ENCODE measurements around the gene DNAH7. TPM values are rescaled to one million over a fixed set of nuclear protein-coding genes. Genes with fewer than 3 reads are reported as not detected.

The DNAH7 gene
- total and polyA plus RNA-seq, 2 donors (not counting 3 experiments of a cell fraction or from before 2014, with no cell fraction given), result 0.15 to 0.24 TPM

DNA sequence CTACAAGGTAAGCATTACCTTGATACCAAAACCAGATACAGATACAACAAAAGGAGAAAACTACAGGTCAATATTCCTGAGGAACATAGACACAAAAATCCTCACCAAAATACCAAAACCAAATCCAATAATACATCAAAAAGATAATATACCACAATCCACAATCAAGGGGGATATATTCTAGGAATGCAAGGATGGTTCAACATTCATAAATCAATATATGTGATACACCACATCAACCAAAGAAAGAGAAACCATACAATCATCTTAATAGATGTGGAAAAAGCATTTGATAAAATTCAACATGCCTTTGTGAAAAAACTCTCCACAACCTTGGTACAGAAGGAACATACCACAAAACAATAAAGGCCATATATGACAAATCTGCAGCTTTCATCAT lies 28.4 kb downstream of the DNAH7 start:
- Histone ChIP-seq H3K27ac (ENCODE audit: insufficient read depth, low read depth, low read length) (no peak overlapping the region), H3K9me1 (replicated peaks; ENCODE audit: control insufficient read depth, extremely low read depth, insufficient read depth, low read length) (no peaks in the 10 kb centered on the region), H3K4me3 (replicated peaks in 1 of 3; ENCODE audit: insufficient read depth in 1 of 3, low read depth in 1 of 3, low read length in 3 of 3) (no peak overlapping the region), H3K4me2 (ENCODE audit: insufficient read depth, low read length) (no peak overlapping the region), H3K27me3 (ENCODE audit: control insufficient read depth in 2 of 2, insufficient read depth in 2 of 2, low read length in 2 of 2) (peaks cover 0 to 3% of the 10 kb centered on the region in 2 experiments), H3K36me3 (ENCODE audit: control insufficient read depth in 2 of 2, extremely low read depth in 1 of 2, insufficient read depth in 2 of 2, low read length in 2 of 2) (no peaks in the 10 kb centered on the region), H4K20me1 (replicated peaks; ENCODE audit: control insufficient read depth, extremely low read depth, insufficient read depth, low read length) (no peaks in the 10 kb centered on the region), H3K9ac (replicated peaks; ENCODE audit: extremely low read depth, insufficient read depth, low read length) (no peak overlapping the region), H3K9me3 (replicated peaks; ENCODE audit: control insufficient read depth, insufficient read depth, low read length) (no peaks in the 10 kb centered on the region), H3K79me2 (ENCODE audit: control insufficient read depth, insufficient read depth, low read length) (no peaks in the 10 kb centered on the region), H3K4me1 (ENCODE audit: control insufficient read depth, extremely low read depth, insufficient read depth, low read length) (no peaks in the 10 kb centered on the region), H2AFZ (ENCODE audit: low read depth, low read length) (no peak overlapping the region)
- intact Hi-C loops (cut with micrococcal nuclease), result no loop called here
- POLR2A ChIA-PET, result no interaction called here
- dilution Hi-C loops (cut with MboI; ENCODE audit: extremely low pct_ligation_motif_present, low sequenced_read_pairs), result no loop called here
- no peak for FAIRE-seq
- TF ChIP-seq MYC (IDR thresholded peaks at IDR 0.05; ENCODE audit: low read depth, low read length) (no peak), FOS (IDR thresholded peaks at IDR 0.05; ENCODE audit: borderline replicate concordance, insufficient read depth, low read length) (no peak), POLR2A (IDR thresholded peaks at IDR 0.05; ENCODE audit: low read depth, low read length) (no peak), JUN (IDR thresholded peaks at IDR 0.05; ENCODE audit: borderline replicate concordance, insufficient read depth, insufficient read length, low read depth) (no peak), POLR2AphosphoS5 (IDR thresholded peaks at IDR 0.05; ENCODE audit: insufficient read depth, low read depth, low read length) (no peak), GATA2 (IDR thresholded peaks at IDR 0.05; ENCODE audit: insufficient read depth, insufficient read length, low read depth, low read length) (no peak), EZH2 (IDR thresholded peaks at IDR 0.05; ENCODE audit: borderline replicate concordance, low read depth, low read length, severe bottlenecking) (no peak)
- TF ChIP-seq, protein P1, sequence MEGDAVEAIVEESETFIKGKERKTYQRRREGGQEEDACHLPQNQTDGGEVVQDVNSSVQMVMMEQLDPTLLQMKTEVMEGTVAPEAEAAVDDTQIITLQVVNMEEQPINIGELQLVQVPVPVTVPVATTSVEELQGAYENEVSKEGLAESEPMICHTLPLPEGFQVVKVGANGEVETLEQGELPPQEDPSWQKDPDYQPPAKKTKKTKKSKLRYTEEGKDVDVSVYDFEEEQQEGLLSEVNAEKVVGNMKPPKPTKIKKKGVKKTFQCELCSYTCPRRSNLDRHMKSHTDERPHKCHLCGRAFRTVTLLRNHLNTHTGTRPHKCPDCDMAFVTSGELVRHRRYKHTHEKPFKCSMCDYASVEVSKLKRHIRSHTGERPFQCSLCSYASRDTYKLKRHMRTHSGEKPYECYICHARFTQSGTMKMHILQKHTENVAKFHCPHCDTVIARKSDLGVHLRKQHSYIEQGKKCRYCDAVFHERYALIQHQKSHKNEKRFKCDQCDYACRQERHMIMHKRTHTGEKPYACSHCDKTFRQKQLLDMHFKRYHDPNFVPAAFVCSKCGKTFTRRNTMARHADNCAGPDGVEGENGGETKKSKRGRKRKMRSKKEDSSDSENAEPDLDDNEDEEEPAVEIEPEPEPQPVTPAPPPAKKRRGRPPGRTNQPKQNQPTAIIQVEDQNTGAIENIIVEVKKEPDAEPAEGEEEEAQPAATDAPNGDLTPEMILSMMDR (IDR thresholded peaks at IDR 0.05; ENCODE audit: extremely low read depth in 1 of 2, insufficient read depth in 1 of 2, low read depth in 1 of 2, low read length in 2 of 2), result no peak
- TF ChIP-seq, protein P2, sequence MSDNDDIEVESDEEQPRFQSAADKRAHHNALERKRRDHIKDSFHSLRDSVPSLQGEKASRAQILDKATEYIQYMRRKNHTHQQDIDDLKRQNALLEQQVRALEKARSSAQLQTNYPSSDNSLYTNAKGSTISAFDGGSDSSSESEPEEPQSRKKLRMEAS (IDR thresholded peaks at IDR 0.05; ENCODE audit: insufficient read depth, insufficient read length), result no peak
- DNase-seq (ENCODE audit: low read depth, low spot score), result no peak
- BruUV-seq (replicated peaks), result no TSS peak
- CTCF ChIA-PET, result no interaction called here
